ENCODE data around the gene GGT6.

Gene GGT6

GRCh38 chr17:4532860-4533522 is 27.4 kb downstream of the GGT6 start:
- Histone ChIP-seq H3K27me3 (replicated peaks; ENCODE audit: control insufficient read depth, insufficient read depth, low read length) (no peaks in the 10 kb centered on the region; the same call in 1 of the 2 replicates), H3K4me3 (replicated peaks; ENCODE audit: low read depth, low read length) (no peak overlapping the region), H3K36me3 (ENCODE audit: control insufficient read depth, insufficient read depth, low read length) (peaks cover 6% of the 10 kb centered on the region)
- peak; percentile 20 for DNase-seq (ENCODE audit: extremely low read depth, insufficient read length)
- TF ChIP-seq CTCF (IDR thresholded peaks at IDR 0.05; ENCODE audit: insufficient read depth, low read length, poor library complexity, severe bottlenecking) = no peak

- no peak for TF ChIP-seq CTCF (IDR thresholded peaks at IDR 0.05; ENCODE audit: insufficient read depth, low read length, poor library complexity, severe bottlenecking)
- Histone ChIP-seq H3K27me3 (replicated peaks; ENCODE audit: control insufficient read depth, insufficient read depth, low read length) (no peaks in the 10 kb centered on the region; the same call in 1 of the 2 replicates), H3K4me3 (replicated peaks; ENCODE audit: low read depth, low read length) (no peak overlapping the region), H3K36me3 (ENCODE audit: control insufficient read depth, insufficient read depth, low read length) (no peaks in the 10 kb centered on the region; the same call in none of the 2 replicates)
- DNase-seq (ENCODE audit: extremely low read depth, insufficient read length) = peak; percentile 10
Measured at GRCh38 chr17:4531988-4532736, 28.2 kb downstream of the GGT6 start.

GRCh38 chr17:4530799-4531730 is 29.3 kb downstream of the GGT6 start:
- no peaks in the 10 kb centered on the region for H3K36me3 ChIP-seq (ENCODE audit: control insufficient read depth, insufficient read depth, low read length)
- TF ChIP-seq CTCF (IDR thresholded peaks at IDR 0.05; ENCODE audit: insufficient read depth, low read length, poor library complexity, severe bottlenecking) = no peak
- no peaks in the 10 kb centered on the region; the same call in 1 of the 2 replicates for H3K27me3 ChIP-seq (replicated peaks; ENCODE audit: control insufficient read depth, insufficient read depth, low read length)
- DNase-seq (ENCODE audit: extremely low read depth, insufficient read length) = no peak
- H3K4me3 ChIP-seq (replicated peaks; ENCODE audit: low read depth, low read length) = no peak overlapping the region

- H3K36me3 ChIP-seq (ENCODE audit: control insufficient read depth, insufficient read depth, low read length) = no peaks in the 10 kb centered on the region
- no peaks in the 10 kb centered on the region; the same call in 1 of the 2 replicates for H3K27me3 ChIP-seq (replicated peaks; ENCODE audit: control insufficient read depth, insufficient read depth, low read length)
- TF ChIP-seq CTCF (IDR thresholded peaks at IDR 0.05; ENCODE audit: insufficient read depth, low read length, poor library complexity, severe bottlenecking) = no peak
- no peak for DNase-seq (ENCODE audit: extremely low read depth, insufficient read length)
- no peak overlapping the region for H3K4me3 ChIP-seq (replicated peaks; ENCODE audit: low read depth, low read length)
Measured at GRCh38 chr17:4529533-4530152, 30.7 kb downstream of the GGT6 start.

GRCh38 chr17:4527566-4528125 is 32.7 kb downstream of the GGT6 start:
- Histone ChIP-seq H3K36me3 (ENCODE audit: control insufficient read depth, insufficient read depth, low read length) (no peaks in the 10 kb centered on the region), H3K27me3 (replicated peaks; ENCODE audit: control insufficient read depth, insufficient read depth, low read length) (no peaks in the 10 kb centered on the region; the same call in 1 of the 2 replicates), H3K4me3 (replicated peaks; ENCODE audit: low read depth, low read length) (no peak overlapping the region)
- DNase-seq (ENCODE audit: extremely low read depth, insufficient read length) = no peak
- no peak for TF ChIP-seq CTCF (IDR thresholded peaks at IDR 0.05; ENCODE audit: insufficient read depth, low read length, poor library complexity, severe bottlenecking)
